ENCODE data around the gene CFAP61. TPM values are rescaled to one million over a fixed set of nuclear protein-coding genes. Genes with fewer than 3 reads are reported as not detected.

CFAP61 gene
- total RNA-seq, 1 experiment from 2014 or later, result 0.35 TPM

GRCh38 chr20:20253039-20253743 lies 200.9 kb downstream of the CFAP61 start:
- DNase-seq, result no peak
- no peak overlapping the region for H3K4me3 ChIP-seq (ENCODE audit: insufficient read depth, low read depth, low read length)
- no peaks in the 10 kb centered on the region for H3K27me3 ChIP-seq (ENCODE audit: control insufficient read depth, insufficient read depth, low read length)
- no peaks in the 10 kb centered on the region for H3K36me3 ChIP-seq (replicated peaks; ENCODE audit: control insufficient read depth, insufficient read depth, low read length)

- DNase-seq, result no peak
- H3K36me3 ChIP-seq (replicated peaks; ENCODE audit: control insufficient read depth, insufficient read depth, low read length), result no peaks in the 10 kb centered on the region
- H3K27me3 ChIP-seq (ENCODE audit: control insufficient read depth, insufficient read depth, low read length), result no peaks in the 10 kb centered on the region
- H3K4me3 ChIP-seq (ENCODE audit: insufficient read depth, low read depth, low read length), result no peak overlapping the region
Observed at GRCh38 chr20:20253744-20254330, 201.5 kb downstream of the CFAP61 start.

DNA sequence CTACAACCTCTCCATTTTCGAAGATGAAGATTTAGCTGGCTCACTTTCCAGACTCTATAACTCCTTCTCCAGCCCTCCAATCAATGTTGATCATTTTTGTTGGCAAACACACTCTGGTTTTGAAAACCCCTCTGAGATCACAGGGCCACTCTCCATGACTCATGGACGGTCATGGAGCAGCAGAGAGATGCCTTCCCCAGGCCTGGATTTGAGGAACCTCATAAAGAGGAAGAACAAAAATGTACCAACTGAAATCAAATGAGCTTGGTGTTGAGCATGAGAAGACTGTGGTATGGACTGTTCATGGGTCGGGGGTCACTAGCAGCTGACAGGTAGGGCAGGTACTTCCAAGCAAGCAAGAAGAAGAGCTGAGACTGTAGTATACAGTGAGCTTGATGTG lies 202.8 kb downstream of the CFAP61 start:
- H3K27me3 ChIP-seq (ENCODE audit: control insufficient read depth, insufficient read depth, low read length), result no peaks in the 10 kb centered on the region
- no peak overlapping the region for H3K4me3 ChIP-seq (ENCODE audit: insufficient read depth, low read depth, low read length)
- no peak for DNase-seq
- H3K36me3 ChIP-seq (replicated peaks; ENCODE audit: control insufficient read depth, insufficient read depth, low read length), result no peaks in the 10 kb centered on the region

- H3K4me3 ChIP-seq (ENCODE audit: insufficient read depth, low read depth, low read length), result no peak overlapping the region
- no peaks in the 10 kb centered on the region for H3K36me3 ChIP-seq (replicated peaks; ENCODE audit: control insufficient read depth, insufficient read depth, low read length)
- no peak for DNase-seq
- H3K27me3 ChIP-seq (ENCODE audit: control insufficient read depth, insufficient read depth, low read length), result no peaks in the 10 kb centered on the region
Observed at GRCh38 chr20:20259533-20259932, 207.2 kb downstream of the CFAP61 start.

DNA sequence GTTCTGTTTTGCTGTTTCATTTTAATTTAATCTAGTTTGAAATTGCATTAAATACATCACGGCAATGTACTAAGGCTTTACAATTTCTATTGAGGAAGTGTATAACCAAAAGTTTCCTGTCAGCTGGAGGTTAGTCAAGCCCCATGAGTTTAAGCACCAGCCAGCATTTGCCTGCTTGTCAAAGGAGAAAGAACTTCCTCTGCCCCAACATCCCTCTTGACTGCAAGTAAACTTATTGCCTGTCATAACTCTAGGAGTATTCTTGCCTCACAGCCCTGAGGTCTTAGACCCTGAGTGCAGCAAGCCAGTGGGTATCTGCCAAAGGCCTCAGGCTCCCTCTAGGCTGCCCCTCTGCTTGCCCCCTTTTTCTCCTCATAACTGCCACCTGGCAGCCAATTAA lies 208.8 kb downstream of the CFAP61 start:
- no peaks in the 10 kb centered on the region for H3K36me3 ChIP-seq (replicated peaks; ENCODE audit: control insufficient read depth, insufficient read depth, low read length)
- no peaks in the 10 kb centered on the region for H3K27me3 ChIP-seq (ENCODE audit: control insufficient read depth, insufficient read depth, low read length)
- H3K4me3 ChIP-seq (ENCODE audit: insufficient read depth, low read depth, low read length), result no peak overlapping the region
- DNase-seq, result no peak

DNA sequence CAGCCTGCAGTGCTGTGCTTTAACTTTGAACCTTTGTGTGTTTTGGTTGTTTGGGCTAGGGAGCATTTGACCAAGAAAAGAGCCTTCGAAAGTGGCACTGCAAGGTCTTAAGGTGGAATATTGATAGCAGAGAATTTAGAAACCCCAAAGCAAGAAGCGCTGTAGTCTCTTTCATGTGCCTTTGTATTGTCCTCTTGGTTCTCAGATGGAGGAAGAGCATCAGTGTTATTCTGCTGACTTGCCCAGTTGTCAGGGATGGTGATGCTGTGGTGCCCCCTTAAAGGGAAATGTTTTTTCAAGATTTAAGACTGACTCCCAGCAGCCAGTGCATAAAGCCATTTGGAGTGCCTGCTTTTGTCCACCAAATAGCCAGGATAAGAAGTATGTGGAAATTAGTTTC lies 212.9 kb downstream of the CFAP61 start:
- H3K36me3 ChIP-seq (replicated peaks; ENCODE audit: control insufficient read depth, insufficient read depth, low read length), result no peaks in the 10 kb centered on the region
- DNase-seq, result no peak
- H3K4me3 ChIP-seq (ENCODE audit: insufficient read depth, low read depth, low read length), result no peak overlapping the region

GRCh38 chr20:20266552-20266951 lies 214.2 kb downstream of the CFAP61 start:
- Histone ChIP-seq H3K36me3 (replicated peaks; ENCODE audit: control insufficient read depth, insufficient read depth, low read length) (no peaks in the 10 kb centered on the region), H3K27me3 (ENCODE audit: control insufficient read depth, insufficient read depth, low read length) (no peaks in the 10 kb centered on the region), H3K4me3 (ENCODE audit: insufficient read depth, low read depth, low read length) (no peak overlapping the region)
- no peak for DNase-seq

More for the DNA sequence above, 212.9 kb downstream of the CFAP61 start:
- no peaks in the 10 kb centered on the region for H3K27me3 ChIP-seq (ENCODE audit: control insufficient read depth, insufficient read depth, low read length)

DNA sequence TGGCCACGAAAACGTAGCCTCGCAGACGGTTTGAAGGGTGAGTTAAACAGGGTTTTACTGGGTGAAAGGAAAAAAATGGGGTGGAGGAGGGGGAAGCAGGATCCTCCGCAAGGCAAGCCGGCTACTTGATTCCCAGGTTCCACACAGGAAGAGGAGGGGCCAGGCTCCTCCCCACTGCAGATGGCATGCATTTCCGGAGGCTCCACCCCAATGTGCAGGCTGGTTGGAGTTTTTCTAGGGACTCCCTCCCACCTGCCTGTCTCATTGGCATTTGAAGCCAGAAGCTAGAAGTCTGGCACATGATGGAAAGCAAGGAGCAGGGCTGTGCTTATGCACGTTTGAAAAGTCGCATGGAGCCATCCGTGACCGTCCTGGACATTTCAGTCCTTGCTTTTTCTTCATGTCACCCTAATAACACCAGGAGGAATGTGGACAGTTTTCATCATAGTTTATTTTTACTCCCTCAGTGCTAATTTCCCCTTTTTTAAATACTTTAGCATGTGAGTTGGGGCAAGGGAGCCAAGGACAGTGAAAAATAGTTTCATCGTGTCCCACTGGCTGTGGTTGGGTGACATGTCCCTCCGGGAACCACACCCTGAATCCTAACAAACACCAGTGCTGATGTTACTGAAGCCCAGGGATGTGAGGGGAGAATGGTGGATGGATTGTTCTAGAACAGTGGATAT lies 215.5 kb downstream of the CFAP61 start:
- H3K4me3 ChIP-seq (ENCODE audit: insufficient read depth, low read depth, low read length), result no peak overlapping the region
- no peaks in the 10 kb centered on the region for H3K36me3 ChIP-seq (replicated peaks; ENCODE audit: control insufficient read depth, insufficient read depth, low read length)
- no peaks in the 10 kb centered on the region for H3K27me3 ChIP-seq (ENCODE audit: control insufficient read depth, insufficient read depth, low read length)
- peak; percentile 32 for DNase-seq

- DNase-seq, result no peak
- no peak overlapping the region for H3K4me3 ChIP-seq (ENCODE audit: insufficient read depth, low read depth, low read length)
- no peaks in the 10 kb centered on the region for H3K36me3 ChIP-seq (replicated peaks; ENCODE audit: control insufficient read depth, insufficient read depth, low read length)
- H3K27me3 ChIP-seq (ENCODE audit: control insufficient read depth, insufficient read depth, low read length), result no peaks in the 10 kb centered on the region
Observed at GRCh38 chr20:20271271-20271670, 218.9 kb downstream of the CFAP61 start.

GRCh38 chr20:20272686-20273085 lies 220.4 kb downstream of the CFAP61 start:
- no peak for DNase-seq
- H3K36me3 ChIP-seq (replicated peaks; ENCODE audit: control insufficient read depth, insufficient read depth, low read length), result no peaks in the 10 kb centered on the region
- H3K4me3 ChIP-seq (ENCODE audit: insufficient read depth, low read depth, low read length), result no peak overlapping the region
- no peaks in the 10 kb centered on the region for H3K27me3 ChIP-seq (ENCODE audit: control insufficient read depth, insufficient read depth, low read length)

DNA sequence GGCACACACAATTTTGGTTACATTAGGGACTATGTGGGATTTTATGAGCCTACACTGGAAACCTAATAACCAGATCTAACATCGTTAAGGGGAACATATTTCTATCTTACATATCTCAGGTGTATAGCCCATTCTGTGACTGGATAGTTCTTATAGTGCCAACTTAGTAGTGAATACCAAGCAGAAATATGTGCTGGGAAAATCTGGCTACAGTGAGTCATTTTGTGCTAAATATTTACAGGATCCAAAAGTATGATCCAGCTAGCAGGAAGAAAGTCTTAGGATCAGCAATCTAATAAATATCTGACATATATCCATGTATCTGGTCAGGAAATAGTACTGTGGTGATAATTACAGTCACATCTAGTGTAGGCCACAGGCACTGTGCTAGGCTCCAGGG lies 221.0 kb downstream of the CFAP61 start:
- Histone ChIP-seq H3K4me3 (ENCODE audit: insufficient read depth, low read depth, low read length) (no peak overlapping the region), H3K27me3 (ENCODE audit: control insufficient read depth, insufficient read depth, low read length) (no peaks in the 10 kb centered on the region), H3K36me3 (replicated peaks; ENCODE audit: control insufficient read depth, insufficient read depth, low read length) (no peaks in the 10 kb centered on the region)
- no peak for DNase-seq

DNA sequence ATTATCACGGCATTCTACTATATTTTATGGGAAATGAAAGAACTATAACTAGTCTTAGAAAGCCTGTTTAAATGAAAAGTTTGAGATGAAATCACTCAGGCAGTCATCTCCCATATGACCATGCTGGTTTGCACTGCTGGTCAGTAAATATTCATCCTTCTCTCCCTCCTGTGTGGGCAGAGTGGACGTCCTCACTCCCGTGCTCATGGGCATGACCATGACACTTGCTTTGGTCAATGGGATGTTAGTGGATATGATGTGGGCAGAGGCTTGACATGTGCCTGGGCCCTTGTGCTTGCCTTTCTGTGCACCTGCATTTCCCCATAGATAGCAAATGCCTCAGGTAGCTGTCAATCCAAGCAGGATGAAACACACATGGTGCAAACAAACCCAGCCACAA lies 222.5 kb downstream of the CFAP61 start:
- DNase-seq, result no peak

DNA sequence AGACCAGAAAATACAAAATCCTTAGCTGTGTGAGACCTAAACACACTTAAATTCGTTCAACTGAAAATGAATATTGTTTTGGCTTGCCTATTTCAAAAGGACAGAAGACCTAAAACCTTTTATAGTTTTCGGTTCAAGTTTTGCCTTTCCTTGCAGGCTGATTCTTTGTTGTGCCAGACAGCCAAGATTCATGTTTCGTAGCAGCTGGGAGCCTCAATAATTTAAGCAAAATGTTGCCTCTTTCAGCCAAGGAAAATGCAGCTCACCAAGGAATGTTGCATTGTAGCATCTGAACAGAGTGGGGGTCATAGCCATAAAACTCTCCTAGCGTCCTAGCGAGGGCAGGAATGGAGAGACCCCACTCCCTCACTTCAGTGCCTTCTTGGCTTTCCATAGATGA lies 223.3 kb downstream of the CFAP61 start:
- no peak overlapping the region for H3K4me3 ChIP-seq (ENCODE audit: insufficient read depth, low read depth, low read length)
- no peak for DNase-seq

More for the DNA sequence above, 222.5 kb downstream of the CFAP61 start:
- Histone ChIP-seq H3K4me3 (ENCODE audit: insufficient read depth, low read depth, low read length) (no peak overlapping the region), H3K27me3 (ENCODE audit: control insufficient read depth, insufficient read depth, low read length) (no peaks in the 10 kb centered on the region), H3K36me3 (replicated peaks; ENCODE audit: control insufficient read depth, insufficient read depth, low read length) (no peaks in the 10 kb centered on the region)

DNA sequence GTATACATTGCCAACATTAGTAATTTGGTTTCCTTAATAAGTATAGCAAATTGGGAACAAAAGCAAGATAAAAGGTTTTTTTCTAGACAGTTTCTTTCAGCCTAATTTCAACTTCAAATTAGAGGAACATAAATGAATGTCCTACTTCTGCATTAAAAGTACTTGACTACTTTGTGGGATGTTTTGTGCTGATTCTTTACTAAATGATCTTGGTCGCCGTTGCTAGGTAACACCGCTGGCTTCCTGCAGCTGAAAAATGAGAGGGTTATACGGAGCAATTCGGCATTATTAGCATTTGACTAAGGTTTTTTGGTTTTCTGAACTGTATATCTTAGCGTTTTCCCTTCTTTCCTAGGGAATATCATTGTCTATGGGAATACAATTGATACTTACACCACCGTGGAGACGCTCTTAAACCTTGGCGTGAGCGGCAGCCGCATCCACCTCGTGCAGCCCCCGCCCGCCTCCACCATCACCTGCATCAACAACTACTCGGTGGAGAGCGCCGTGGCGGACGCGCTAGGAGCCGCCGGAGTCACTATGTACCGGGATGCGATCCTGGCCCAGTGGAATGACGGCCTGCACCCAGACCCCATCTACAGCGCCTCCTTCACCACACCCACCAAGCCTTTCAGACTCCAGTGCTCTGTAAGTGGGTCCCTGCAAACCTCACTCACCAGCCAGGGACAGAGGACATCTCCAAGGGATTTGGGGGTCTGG lies 224.6 kb downstream of the CFAP61 start:
- Histone ChIP-seq H3K36me3 (replicated peaks; ENCODE audit: control insufficient read depth, insufficient read depth, low read length) (no peaks in the 10 kb centered on the region), H3K4me3 (ENCODE audit: insufficient read depth, low read depth, low read length) (no peak overlapping the region), H3K27me3 (ENCODE audit: control insufficient read depth, insufficient read depth, low read length) (no peaks in the 10 kb centered on the region)
- no peak for DNase-seq

More for the DNA sequence above, 223.3 kb downstream of the CFAP61 start:
- no peaks in the 10 kb centered on the region for H3K27me3 ChIP-seq (ENCODE audit: control insufficient read depth, insufficient read depth, low read length)
- H3K36me3 ChIP-seq (replicated peaks; ENCODE audit: control insufficient read depth, insufficient read depth, low read length), result no peaks in the 10 kb centered on the region
